CD4-positive, alpha-beta T cell treated with Interleukin-15 for 4 hours (primary cell): ENCODE results near the gene CLSTN1.
A peak's percentile ranks its signal among the peaks of the same experiment; 100 is the strongest.
"Not testable (repeated sequence)": the region's sequence is repeated elsewhere in the genome, so short reads cannot be mapped to it uniquely, and the experiment has no call there.

Source experiments
- DNase-seq: peaks from one replicate; pipeline ENCODE4 v3.0.0-alpha.2; 2020; ENCODE audit warnings: low spot score

The CLSTN1 gene

GRCh38 chr1:9714257-9714718, 109.5 kb downstream of the CLSTN1 start:
- DNase-seq: peak; percentile 72

GRCh38 chr1:9712767-9713166, 111.0 kb downstream of the CLSTN1 start:
- not testable (repeated sequence) for DNase-seq

GRCh38 chr1:9711466-9712020, 112.2 kb downstream of the CLSTN1 start:
- DNase-seq: no peak

- DNase-seq: no peak
Observed at GRCh38 chr1:9710037-9710436, 113.7 kb downstream of the CLSTN1 start.

- DNase-seq: no peak
Observed at GRCh38 chr1:9706178-9706577, 117.6 kb downstream of the CLSTN1 start.

- no peak for DNase-seq
Observed at GRCh38 chr1:9705337-9706093, 118.2 kb downstream of the CLSTN1 start.

- no peak for DNase-seq
Observed at GRCh38 chr1:9703681-9704080, 120.1 kb downstream of the CLSTN1 start.

GRCh38 chr1:9703165-9703509, 120.6 kb downstream of the CLSTN1 start:
- DNase-seq: no peak

GRCh38 chr1:9701665-9702064, 122.1 kb downstream of the CLSTN1 start:
- no peak for DNase-seq

- DNase-seq: no peak
Observed at GRCh38 chr1:9700340-9700739, 123.4 kb downstream of the CLSTN1 start.

- DNase-seq: no peak
Observed at GRCh38 chr1:9699361-9699760, 124.4 kb downstream of the CLSTN1 start.

GRCh38 chr1:9696793-9697192, 127.0 kb downstream of the CLSTN1 start:
- no peak for DNase-seq

- no peak for DNase-seq
Observed at GRCh38 chr1:9691691-9692090, 132.1 kb downstream of the CLSTN1 start.

- no peak for DNase-seq
Observed at GRCh38 chr1:9691108-9691445, 132.7 kb downstream of the CLSTN1 start.

- DNase-seq: no peak
Observed at GRCh38 chr1:9690440-9691107, 133.2 kb downstream of the CLSTN1 start.

- DNase-seq: no peak
Observed at GRCh38 chr1:9689971-9690381, 133.8 kb downstream of the CLSTN1 start.

- peak; percentile 79 for DNase-seq
Observed at GRCh38 chr1:9689011-9689706, 134.6 kb downstream of the CLSTN1 start.

GRCh38 chr1:9688599-9688998, 135.2 kb downstream of the CLSTN1 start:
- DNase-seq: no peak

GRCh38 chr1:9687874-9688582, 135.7 kb downstream of the CLSTN1 start:
- DNase-seq: no peak

GRCh38 chr1:9687120-9687873, 136.5 kb downstream of the CLSTN1 start:
- DNase-seq: peak; percentile 82

- no peak for DNase-seq
Observed at GRCh38 chr1:9684801-9685200, 139.0 kb downstream of the CLSTN1 start.
